ENCODE data around the gene DLGAP4. TPM values are rescaled to one million over a fixed set of nuclear protein-coding genes. Genes with fewer than 3 reads are reported as not detected.

The DLGAP4 gene
- total RNA-seq, 1 donor from 2014 or later = 77.3 TPM

DNA sequence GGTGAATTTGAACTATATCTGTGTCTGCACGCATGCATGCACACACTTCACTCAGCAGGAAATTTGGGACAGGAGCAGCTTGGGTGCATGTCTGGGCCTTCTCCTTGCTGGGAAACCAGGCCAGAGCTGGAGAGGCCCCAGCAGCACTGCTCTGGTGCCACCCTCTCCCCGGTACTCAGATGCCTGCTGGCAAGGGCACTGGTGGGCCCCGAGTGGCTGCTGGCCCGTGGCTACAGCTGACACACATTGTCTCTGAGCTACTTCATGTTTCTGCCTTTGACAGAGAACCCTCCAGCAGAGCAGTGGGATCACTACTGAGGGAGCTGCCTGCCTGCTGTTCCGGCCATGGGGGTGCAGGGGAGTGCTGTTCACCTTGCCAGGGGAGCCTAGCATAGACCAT is 37.5 kb downstream of the DLGAP4 start:
- Histone ChIP-seq H3K4me3 (no peak overlapping the region), H3K36me3 (no peaks in the 10 kb centered on the region), H3K27ac (no peak overlapping the region), H3K4me1 (no peaks in the 10 kb centered on the region), H3K27me3 (no peaks in the 10 kb centered on the region), H3K9me3 (no peaks in the 10 kb centered on the region)
- TF ChIP-seq CTCF (IDR thresholded peaks at IDR 0.05) (no peak), POLR2AphosphoS5 (IDR thresholded peaks at IDR 0.05; ENCODE audit: insufficient read depth in 1 of 2, low read depth in 1 of 2) (no peak), POLR2A (IDR thresholded peaks at IDR 0.05) (no peak)
- intact Hi-C loops (cut with DNase I) = no loop called here
- DNase-seq (ENCODE audit: extremely low spot score in 2 of 2) = no peak

DNA sequence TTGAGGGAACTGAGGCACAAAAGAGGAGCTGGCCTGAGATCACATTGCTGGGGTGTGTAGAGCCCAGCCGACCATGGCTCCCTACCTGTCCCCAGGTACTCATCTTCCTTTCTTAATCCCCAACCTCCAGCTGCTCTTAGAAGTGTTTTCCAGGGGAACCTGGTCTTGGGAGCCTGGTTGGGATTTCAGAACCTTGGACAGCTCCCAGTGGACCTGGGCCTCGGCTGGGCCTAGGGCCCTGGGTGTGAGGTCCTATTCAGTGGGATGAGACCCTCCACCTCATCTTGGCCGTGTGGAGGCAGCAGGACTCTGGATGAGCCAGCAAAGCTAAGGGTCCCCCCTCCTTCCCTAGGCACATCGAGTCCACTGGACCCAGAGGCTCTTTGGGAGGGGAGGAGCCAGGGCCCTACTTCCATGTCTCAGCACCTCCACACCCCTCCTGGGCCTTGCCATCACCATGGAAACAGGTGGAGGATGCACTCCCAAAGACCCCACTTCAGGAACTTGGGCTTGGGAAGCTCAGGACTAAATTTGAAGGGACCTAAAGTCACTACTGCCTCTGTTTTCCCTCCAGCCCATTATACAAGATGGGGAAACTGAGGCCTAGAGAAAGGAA is 38.5 kb downstream of the DLGAP4 start:
- Histone ChIP-seq H3K4me3 (no peak overlapping the region), H3K27me3 (no peaks in the 10 kb centered on the region), H3K36me3 (no peaks in the 10 kb centered on the region), H3K9me3 (no peaks in the 10 kb centered on the region), H3K27ac (no peak overlapping the region), H3K4me1 (no peaks in the 10 kb centered on the region)
- no peak for DNase-seq (ENCODE audit: extremely low spot score in 2 of 2)
- intact Hi-C loops (cut with DNase I) = no loop called here
- TF ChIP-seq CTCF (IDR thresholded peaks at IDR 0.05) (no peak), POLR2A (IDR thresholded peaks at IDR 0.05) (no peak), POLR2AphosphoS5 (IDR thresholded peaks at IDR 0.05; ENCODE audit: insufficient read depth in 1 of 2, low read depth in 1 of 2) (no peak)

- Histone ChIP-seq H3K27ac (no peak overlapping the region), H3K36me3 (no peaks in the 10 kb centered on the region), H3K27me3 (no peaks in the 10 kb centered on the region), H3K4me3 (no peak overlapping the region), H3K4me1 (no peaks in the 10 kb centered on the region), H3K9me3 (no peaks in the 10 kb centered on the region)
- DNase-seq (ENCODE audit: extremely low spot score in 2 of 2) = no peak
- TF ChIP-seq POLR2A (IDR thresholded peaks at IDR 0.05) = no peak
- TF ChIP-seq CTCF (IDR thresholded peaks at IDR 0.05) = no peak
- TF ChIP-seq POLR2AphosphoS5 (IDR thresholded peaks at IDR 0.05; ENCODE audit: insufficient read depth in 1 of 2, low read depth in 1 of 2) = no peak
- intact Hi-C loops (cut with DNase I) = no loop called here
Observed at GRCh38 chr20:36346256-36346655, 40.1 kb downstream of the DLGAP4 start.

DNA sequence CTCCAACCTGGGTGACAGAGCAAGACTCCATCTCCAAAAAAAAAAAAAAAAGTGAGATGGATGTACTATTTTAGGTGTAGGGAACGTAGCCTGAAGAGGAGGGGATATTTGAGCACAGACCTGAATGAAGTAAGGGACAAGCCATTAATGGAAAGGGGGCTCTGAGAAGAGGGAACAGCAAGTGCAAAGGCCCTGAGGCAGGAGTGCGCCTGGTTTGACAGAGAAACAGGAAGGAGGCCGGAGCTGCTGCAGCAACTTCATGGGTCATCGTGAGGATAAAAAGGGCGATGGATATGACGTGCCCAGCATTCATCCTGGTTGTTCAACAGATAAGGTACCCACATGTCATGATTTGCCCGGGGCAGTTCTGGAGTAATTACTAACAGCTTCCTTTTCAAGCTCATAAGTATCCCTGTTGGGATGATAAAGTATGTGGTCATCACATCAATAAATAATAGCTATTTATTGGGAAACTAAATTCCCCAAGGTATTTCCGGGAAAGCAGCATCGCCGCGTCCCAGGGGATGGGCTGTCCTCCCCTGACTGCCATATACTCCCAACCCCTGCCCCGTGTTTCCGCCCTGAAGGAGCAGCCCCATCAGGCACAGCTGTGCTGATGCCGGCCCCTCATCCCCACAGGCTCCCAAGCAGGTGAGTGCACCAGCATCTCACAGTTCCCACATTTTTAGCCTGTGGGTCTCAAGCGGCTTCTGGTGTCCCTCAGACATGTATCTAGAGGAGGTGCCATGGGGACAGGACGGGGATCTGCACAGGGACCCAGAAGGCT is 43.4 kb downstream of the DLGAP4 start:
- Histone ChIP-seq H3K9me3 (no peaks in the 10 kb centered on the region), H3K27ac (no peak overlapping the region), H3K27me3 (no peaks in the 10 kb centered on the region), H3K4me1 (no peaks in the 10 kb centered on the region), H3K4me3 (no peak overlapping the region), H3K36me3 (no peaks in the 10 kb centered on the region)
- TF ChIP-seq POLR2A (IDR thresholded peaks at IDR 0.05) = no peak
- no peak for TF ChIP-seq POLR2AphosphoS5 (IDR thresholded peaks at IDR 0.05; ENCODE audit: insufficient read depth in 1 of 2, low read depth in 1 of 2)
- no peak for TF ChIP-seq CTCF (IDR thresholded peaks at IDR 0.05)
- no peak for DNase-seq (ENCODE audit: extremely low spot score in 2 of 2)
- intact Hi-C loops (cut with DNase I) = no loop called here

DNA sequence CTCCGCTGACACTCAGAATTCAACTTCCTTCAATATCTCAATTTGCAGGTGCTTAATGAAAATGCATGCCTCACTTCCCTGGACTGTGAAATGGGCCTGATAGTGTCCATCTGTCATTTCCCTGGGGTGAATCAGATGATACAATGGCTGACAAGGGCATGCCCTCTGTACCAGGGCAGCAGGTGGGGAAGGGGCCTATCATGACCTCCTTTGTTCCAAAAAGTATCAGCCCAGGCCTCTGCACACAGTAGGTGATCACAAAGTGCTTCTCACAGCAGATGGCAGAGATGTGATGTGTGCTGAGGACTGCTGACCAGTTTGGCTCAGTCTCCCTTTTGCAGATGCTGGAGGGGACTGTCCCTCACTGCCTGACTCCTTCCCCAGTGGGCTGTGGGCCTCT is 44.3 kb downstream of the DLGAP4 start:
- no peak for TF ChIP-seq POLR2AphosphoS5 (IDR thresholded peaks at IDR 0.05; ENCODE audit: insufficient read depth in 1 of 2, low read depth in 1 of 2)
- no peak for TF ChIP-seq CTCF (IDR thresholded peaks at IDR 0.05)
- TF ChIP-seq POLR2A (IDR thresholded peaks at IDR 0.05) = no peak
- no peak overlapping the region for H3K27ac ChIP-seq
- H3K4me3 ChIP-seq = no peak overlapping the region
- H3K36me3 ChIP-seq = no peaks in the 10 kb centered on the region
- intact Hi-C loops (cut with DNase I) = no loop called here
- no peaks in the 10 kb centered on the region for H3K27me3 ChIP-seq
- no peaks in the 10 kb centered on the region for H3K4me1 ChIP-seq
- no peaks in the 10 kb centered on the region for H3K9me3 ChIP-seq
- DNase-seq (ENCODE audit: extremely low spot score in 2 of 2) = no peak
